Gastrocnemius medialis (tissue), 4 donors: ENCODE measurements around the gene MAD2L2.

ENCODE experiments used
- CTCF ChIP-seq, 5 experiments: fragments of 450-650 bp in 3 of 5; fragments of 200-600 bp in 2 of 5; sonication (generic) in 2 of 5; IDR thresholded peaks in 4 of 5; conservative IDR thresholded peaks in 1 of 5; 1 replicate in 4 of 5; 2 replicates in 1 of 5; pipeline ENCODE4 v1.5.1; 2016 to 2019; ENCODE audit warnings: antibody characterized with exemption in 5 of 5, mild to moderate bottlenecking in 3 of 5, moderate library complexity in 3 of 5
- POLR2A ChIP-seq, 2 donors: fragments of 450-650 bp; IDR thresholded peaks; one replicate each; pipeline ENCODE4 v1.6.1; 2017; ENCODE audit warnings: antibody characterized with exemption in 2 of 2, mild to moderate bottlenecking in 2 of 2, moderate library complexity in 2 of 2

- TF ChIP-seq CTCF (IDR thresholded peaks at IDR 0.05 in 4 of 5, conservative IDR thresholded peaks at IDR 0.05 in 1 of 5) (no peak), POLR2A (IDR thresholded peaks at IDR 0.05) (no peak)
These were observed 44.7 kb upstream of the MAD2L2 start for GRCh38 chr1:11725616-11726015.
